WERI-Rb-1 (cell line): Measurements from ENCODE around the gene CYP27B1.

ENCODE experiments used
- DNase-seq: peaks from one replicate; pipeline ENCODE4 v3.0.0-alpha.2; 2020
- H3K27ac ChIP-seq: fragments of 250-450 bp; sonication (Bioruptor Pico); 2 replicates; pipeline ENCODE4 v1.5.1; 2020; ENCODE audit warnings: mild to moderate bottlenecking, moderate library complexity
- H3K27me3 ChIP-seq: fragments of 250-450 bp; sonication (Bioruptor Pico); 2 replicates; pipeline ENCODE4 v1.5.1; 2021; ENCODE audit warnings: mild to moderate bottlenecking, low read depth, moderate library complexity; ENCODE audit not compliant: insufficient read depth, severe bottlenecking
- H3K36me3 ChIP-seq: fragments of 250-450 bp; sonication (Bioruptor Pico); 2 replicates; pipeline ENCODE4 v1.5.1; 2020; ENCODE audit warnings: mild to moderate bottlenecking, moderate library complexity
- H3K4me3 ChIP-seq: 2 replicates; pipeline ENCODE4 v1.5.1; 2011; ENCODE audit warnings: low read depth, mild to moderate bottlenecking, control low read depth, low read length
- H3K9me3 ChIP-seq: fragments of 250-450 bp; sonication (Bioruptor Pico); 2 replicates; pipeline ENCODE4 v1.5.1; 2021; ENCODE audit warnings: mild to moderate bottlenecking, moderate library complexity; ENCODE audit not compliant: severe bottlenecking
- CTCF ChIP-seq: IDR thresholded peaks from 2 replicates; pipeline ENCODE4 v1.5.1; 2011; ENCODE audit warnings: low read depth, mild to moderate bottlenecking, control low read depth, inconsistent platforms, low read length

The CYP27B1 gene

GRCh38 chr12:57782608-57783465 is 16.0 kb upstream of the CYP27B1 start, which contains the start of gene TSFM:
Gene TSFM, plus strand, starts transcription at chr12:57782787. Its CDS starts 15 bp downstream, at chr12:57782802.
- peak; percentile 96 for DNase-seq
- Histone ChIP-seq H3K27ac (peak within 1 kb of the TSS; percentile 55), H3K4me3 (peak within 1 kb of the TSS; percentile 93), H3K27me3 (no peaks in the 10 kb centered on the region), H3K9me3 (no peaks in the 10 kb centered on the region), H3K36me3 (peaks cover 47% of the 10 kb centered on the region)
- TF ChIP-seq CTCF = peak; percentile 91

- no peak overlapping the region for H3K4me3 ChIP-seq
- DNase-seq = no peak
- no peak overlapping the region for H3K27ac ChIP-seq
- no peak for TF ChIP-seq CTCF
- no peaks in the 10 kb centered on the region for H3K9me3 ChIP-seq
- no peaks in the 10 kb centered on the region for H3K27me3 ChIP-seq
- H3K36me3 ChIP-seq = peaks cover 42% of the 10 kb centered on the region
Measured at GRCh38 chr12:57782243-57782607, 15.3 kb upstream of the CYP27B1 start.

- no peak overlapping the region for H3K27ac ChIP-seq
Measured at GRCh38 chr12:57781801-57782200, 14.9 kb upstream of the CYP27B1 start.

GRCh38 chr12:57781244-57781643 is 14.4 kb upstream of the CYP27B1 start:
- Histone ChIP-seq H3K36me3 (peaks cover 32% of the 10 kb centered on the region), H3K27me3 (no peaks in the 10 kb centered on the region), H3K27ac (no peak overlapping the region), H3K9me3 (no peaks in the 10 kb centered on the region), H3K4me3 (no peak overlapping the region)
- DNase-seq = no peak
- TF ChIP-seq CTCF = no peak

More at GRCh38 chr12:57781801-57782200, 14.9 kb upstream of the CYP27B1 start:
- TF ChIP-seq CTCF = no peak
- peaks cover 38% of the 10 kb centered on the region for H3K36me3 ChIP-seq
- H3K4me3 ChIP-seq = no peak overlapping the region
- H3K9me3 ChIP-seq = no peaks in the 10 kb centered on the region
- H3K27me3 ChIP-seq = no peaks in the 10 kb centered on the region
- DNase-seq = no peak

- no peak for TF ChIP-seq CTCF
Measured at GRCh38 chr12:57780284-57780897, 13.5 kb upstream of the CYP27B1 start.

More at GRCh38 chr12:57780284-57780897, 13.5 kb upstream of the CYP27B1 start:
- no peak for DNase-seq
- H3K9me3 ChIP-seq = no peaks in the 10 kb centered on the region
- H3K27me3 ChIP-seq = no peaks in the 10 kb centered on the region
- peaks cover 26% of the 10 kb centered on the region for H3K36me3 ChIP-seq
- H3K4me3 ChIP-seq = no peak overlapping the region
- H3K27ac ChIP-seq = no peak overlapping the region
